Activated naive CD4-positive, alpha-beta T cell (primary cell): Measurements from ENCODE around the gene PIM2.

Experiments used
- DNase-seq, 4 experiments: peaks; one replicate each; lab custom pipeline; 2025; lab: John Stamatoyannopoulos, UW

The PIM2 gene

GRCh38 chrX:48918643-48919340 lies at the start of gene PIM2:
Gene PIM2 (minus strand): TSS chrX:48919024. CDS start chrX:48918834, 190 bp downstream.
- peak; percentile 59 to 90 (median 77) for DNase-seq

- no peak for DNase-seq
These were observed 49.6 kb upstream of the PIM2 start for GRCh38 chrX:48968377-48968776.

- DNase-seq: no peak
These were observed 48.2 kb upstream of the PIM2 start for GRCh38 chrX:48966796-48967579.

GRCh38 chrX:48965959-48966358 lies 47.1 kb upstream of the PIM2 start:
- DNase-seq: no peak

- DNase-seq: no peak
These were observed 42.8 kb upstream of the PIM2 start for GRCh38 chrX:48961585-48962091.

GRCh38 chrX:48960291-48960690 lies 41.5 kb upstream of the PIM2 start:
- no peak for DNase-seq

- no peak for DNase-seq
These were observed 39.8 kb upstream of the PIM2 start for GRCh38 chrX:48958635-48959094.

- peak; percentile 67 to 87 (median 79) for DNase-seq
These were observed 39.2 kb upstream of the PIM2 start for GRCh38 chrX:48957827-48958634.

- DNase-seq: peak; percentile 50 to 75 (median 64)
These were observed 38.6 kb upstream of the PIM2 start, which contains the start of gene OTUD5 for GRCh38 chrX:48957477-48957826. Gene OTUD5 (minus strand): TSS chrX:48957607. CDS start chrX:48957570, 37 bp downstream.

- peak in 2 of 4 experiments; percentile 10 to 28 for DNase-seq
These were observed 38.0 kb upstream of the PIM2 start for GRCh38 chrX:48956728-48957414.

- DNase-seq: no peak
These were observed 29.8 kb upstream of the PIM2 start for GRCh38 chrX:48948589-48948988.

- DNase-seq: peak in 3 of 4 experiments; percentile 3 to 38 (median 11)
These were observed 26.9 kb upstream of the PIM2 start for GRCh38 chrX:48945517-48946348.

GRCh38 chrX:48942895-48943294 lies 24.1 kb upstream of the PIM2 start:
- no peak for DNase-seq

GRCh38 chrX:48940404-48940955 lies 21.7 kb upstream of the PIM2 start:
- no peak for DNase-seq

- no peak for DNase-seq
These were observed 20.9 kb upstream of the PIM2 start for GRCh38 chrX:48939524-48940228.

- DNase-seq: peak; percentile 7 to 56 (median 18)
These were observed 20.0 kb upstream of the PIM2 start for GRCh38 chrX:48938721-48939425.

GRCh38 chrX:48937054-48937907 lies 18.5 kb upstream of the PIM2 start:
- peak; percentile 41 to 85 (median 68) for DNase-seq
